ENCODE results near the gene JMJD6. TPM values are rescaled to one million over a fixed set of nuclear protein-coding genes. Genes with fewer than 3 reads are reported as not detected.
"Not testable (repeated sequence)": the region's sequence is repeated elsewhere in the genome, so short reads cannot be mapped to it uniquely, and the experiment has no call there.

JMJD6 gene
- total and polyA plus RNA-seq, 2 experiments from 2014 or later: 19.3 to 44.8 TPM

- no peak for TF ChIP-seq EZH2 (IDR thresholded peaks at IDR 0.05; ENCODE audit: borderline replicate concordance)
- TF ChIP-seq EZH2phosphoT487 (IDR thresholded peaks at IDR 0.05; ENCODE audit: low read depth, severe bottlenecking, unreplicated experiment): no peak
- no peak for TF ChIP-seq CTCF (IDR thresholded peaks at IDR 0.05; ENCODE audit: poor library complexity)
- H3K36me3 ChIP-seq (replicated peaks; ENCODE audit: insufficient read depth, low read depth): no peaks in the 10 kb centered on the region
- peaks cover 79% of the 10 kb centered on the region for H3K79me2 ChIP-seq
- H3K27ac ChIP-seq: peak overlapping the region; percentile 77
- peaks cover 15% of the 10 kb centered on the region for H4K20me1 ChIP-seq (ENCODE audit: insufficient read depth, poor library complexity, severe bottlenecking)
- DNase-seq (ENCODE audit: low spot score): no peak
- no peak overlapping the region for H3K4me3 ChIP-seq
- H3K27me3 ChIP-seq: no peaks in the 10 kb centered on the region
- 38% methylated on average over 11 of the region's 11 CpGs for WGBS (ENCODE audit: low lambda C conversion rate, missing lambda C conversion rate)
- H3K9me3 ChIP-seq (ENCODE audit: low read depth): no peaks in the 10 kb centered on the region
- no peak overlapping the region for H2AFZ ChIP-seq
- no peaks in the 10 kb centered on the region for H3K9me2 ChIP-seq (replicated peaks; ENCODE audit: insufficient read depth)
- peak overlapping the region; percentile 63 for H3K4me2 ChIP-seq
- H3K4me1 ChIP-seq (ENCODE audit: insufficient read depth): peaks cover 39% of the 10 kb centered on the region
These were observed 24.9 kb downstream of the JMJD6 start for GRCh38 chr17:76701471-76701967.

- Histone ChIP-seq H3K4me2 (peak overlapping the region; percentile 63), H3K27ac (peak overlapping the region; percentile 77), H2AFZ (no peak overlapping the region), H3K9me2 (replicated peaks; ENCODE audit: insufficient read depth) (no peaks in the 10 kb centered on the region), H3K27me3 (no peaks in the 10 kb centered on the region), H3K79me2 (peaks cover 82% of the 10 kb centered on the region), H3K4me1 (ENCODE audit: insufficient read depth) (peaks cover 39% of the 10 kb centered on the region), H3K36me3 (replicated peaks; ENCODE audit: insufficient read depth, low read depth) (no peaks in the 10 kb centered on the region), H4K20me1 (ENCODE audit: insufficient read depth, poor library complexity, severe bottlenecking) (peaks cover 15% of the 10 kb centered on the region), H3K9me3 (ENCODE audit: low read depth) (no peaks in the 10 kb centered on the region), H3K4me3 (no peak overlapping the region)
- TF ChIP-seq EZH2phosphoT487 (IDR thresholded peaks at IDR 0.05; ENCODE audit: low read depth, severe bottlenecking, unreplicated experiment) (no peak), EZH2 (IDR thresholded peaks at IDR 0.05; ENCODE audit: borderline replicate concordance) (no peak), CTCF (IDR thresholded peaks at IDR 0.05; ENCODE audit: poor library complexity) (no peak)
- 51% methylated on average over 32 of the region's 33 CpGs for WGBS (ENCODE audit: low lambda C conversion rate, missing lambda C conversion rate)
- DNase-seq (ENCODE audit: low spot score): peak; percentile 50
These were observed 25.6 kb downstream of the JMJD6 start for GRCh38 chr17:76700617-76701470.

- Histone ChIP-seq H3K9me3 (ENCODE audit: low read depth) (no peaks in the 10 kb centered on the region), H2AFZ (no peak overlapping the region), H3K27ac (peak overlapping the region; percentile 77), H3K27me3 (no peaks in the 10 kb centered on the region), H3K4me3 (no peak overlapping the region), H3K79me2 (peaks cover 81% of the 10 kb centered on the region), H3K9me2 (replicated peaks; ENCODE audit: insufficient read depth) (no peaks in the 10 kb centered on the region), H4K20me1 (ENCODE audit: insufficient read depth, poor library complexity, severe bottlenecking) (peaks cover 15% of the 10 kb centered on the region), H3K36me3 (replicated peaks; ENCODE audit: insufficient read depth, low read depth) (no peaks in the 10 kb centered on the region), H3K4me1 (ENCODE audit: insufficient read depth) (peaks cover 39% of the 10 kb centered on the region), H3K4me2 (peak overlapping the region; percentile 63)
- TF ChIP-seq EZH2phosphoT487 (IDR thresholded peaks at IDR 0.05; ENCODE audit: low read depth, severe bottlenecking, unreplicated experiment) (no peak), CTCF (IDR thresholded peaks at IDR 0.05; ENCODE audit: poor library complexity) (no peak), EZH2 (IDR thresholded peaks at IDR 0.05; ENCODE audit: borderline replicate concordance) (no peak)
- DNase-seq (ENCODE audit: low spot score): no peak
- 83% methylated on average over 8 of the region's 8 CpGs for WGBS (ENCODE audit: low lambda C conversion rate, missing lambda C conversion rate)
These were observed 26.2 kb downstream of the JMJD6 start for GRCh38 chr17:76700270-76700616.

GRCh38 chr17:76698466-76698977 is 27.9 kb downstream of the JMJD6 start:
- not testable (repeated sequence) for H3K27ac ChIP-seq; H3K9me3 ChIP-seq (ENCODE audit: low read depth); H3K36me3 ChIP-seq (replicated peaks; ENCODE audit: insufficient read depth, low read depth); H3K4me2 ChIP-seq; H2AFZ ChIP-seq; H3K4me3 ChIP-seq; H3K9me2 ChIP-seq (replicated peaks; ENCODE audit: insufficient read depth); H3K27me3 ChIP-seq; DNase-seq (ENCODE audit: low spot score)
- Histone ChIP-seq H3K79me2 (peaks cover 85% of the 10 kb centered on the region), H3K4me1 (ENCODE audit: insufficient read depth) (peaks cover 39% of the 10 kb centered on the region), H4K20me1 (ENCODE audit: insufficient read depth, poor library complexity, severe bottlenecking) (peaks cover 15% of the 10 kb centered on the region)
- WGBS (ENCODE audit: low lambda C conversion rate, missing lambda C conversion rate): 95% methylated on average over 7 of the region's 7 CpGs
